Mucosa of stomach (tissue), 1 donor: ENCODE data around the gene TPRA1.
A peak's percentile ranks its signal among the peaks of the same experiment; 100 is the strongest.

Experiments used
- H3K27me3 ChIP-seq: one replicate; pipeline ENCODE4 v1.7.0; 2013; ENCODE audit warnings: mild to moderate bottlenecking, low read length; ENCODE audit not compliant: control insufficient read depth, insufficient read depth
- H3K36me3 ChIP-seq: one replicate; pipeline ENCODE4 v1.7.0; 2013; ENCODE audit warnings: low read length; ENCODE audit not compliant: control insufficient read depth, insufficient read depth
- H3K4me1 ChIP-seq: one replicate; pipeline ENCODE4 v1.7.0; 2013; ENCODE audit warnings: mild to moderate bottlenecking, low read length; ENCODE audit not compliant: control insufficient read depth, insufficient read depth
- H3K4me3 ChIP-seq: one replicate; pipeline ENCODE4 v1.7.0; 2013; ENCODE audit warnings: low read length
- H3K9ac ChIP-seq: one replicate; pipeline ENCODE4 v1.7.0; 2013; ENCODE audit warnings: mild to moderate bottlenecking, low read length, moderate library complexity
- H3K9me3 ChIP-seq: one replicate; pipeline ENCODE4 v1.7.0; 2013; ENCODE audit warnings: mild to moderate bottlenecking, low read length, moderate library complexity; ENCODE audit not compliant: control insufficient read depth
- donor health status: Pancreatic carcinoma.

The TPRA1 gene

DNA sequence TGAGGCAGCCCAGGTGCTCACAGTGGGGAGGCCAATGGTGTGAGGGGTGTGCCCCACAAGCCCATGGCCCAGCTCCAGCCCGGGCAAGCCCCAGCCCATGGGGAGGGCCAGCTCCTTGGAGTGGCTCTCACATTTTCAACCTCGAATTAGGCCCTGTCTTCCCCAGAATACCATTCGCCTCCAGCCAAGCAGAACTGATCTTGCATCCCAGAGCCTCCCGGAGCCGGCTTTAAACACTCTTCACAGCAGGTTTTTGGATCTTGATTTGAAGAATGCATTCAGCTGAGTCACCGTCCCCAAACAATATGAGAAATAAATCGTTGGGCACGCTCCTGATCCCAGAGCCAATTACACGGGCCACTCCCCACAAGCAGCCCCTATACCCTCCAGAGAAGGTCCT is 23.7 kb downstream of the TPRA1 start:
- Histone ChIP-seq H3K4me3 (no peak overlapping the region), H3K4me1 (no peaks in the 10 kb centered on the region), H3K27me3 (no peaks in the 10 kb centered on the region), H3K9me3 (no peaks in the 10 kb centered on the region), H3K9ac (no peak overlapping the region), H3K36me3 (no peaks in the 10 kb centered on the region)

DNA sequence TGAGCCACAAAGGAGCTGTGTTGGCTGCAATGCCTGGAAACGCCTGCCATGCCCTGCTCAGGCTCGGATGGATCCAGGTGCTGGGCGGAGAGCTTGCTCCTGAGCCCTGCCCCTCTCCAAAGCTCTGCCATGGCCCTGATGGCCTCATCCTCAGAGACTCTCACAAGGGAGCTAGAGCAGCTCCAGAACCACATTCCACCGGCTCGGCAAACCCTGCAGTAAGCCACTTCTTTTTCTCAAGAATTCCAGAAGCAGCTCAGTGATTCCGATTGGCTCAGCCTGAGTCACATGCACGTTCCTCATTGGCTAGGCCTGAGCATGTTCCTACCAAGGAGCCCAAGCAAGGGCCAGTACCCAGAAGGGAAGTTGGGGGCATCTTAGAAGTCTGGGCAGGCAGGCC is 24.8 kb downstream of the TPRA1 start:
- Histone ChIP-seq H3K9me3 (no peaks in the 10 kb centered on the region), H3K27me3 (no peaks in the 10 kb centered on the region), H3K9ac (no peak overlapping the region), H3K4me1 (no peaks in the 10 kb centered on the region), H3K36me3 (no peaks in the 10 kb centered on the region), H3K4me3 (no peak overlapping the region)

DNA sequence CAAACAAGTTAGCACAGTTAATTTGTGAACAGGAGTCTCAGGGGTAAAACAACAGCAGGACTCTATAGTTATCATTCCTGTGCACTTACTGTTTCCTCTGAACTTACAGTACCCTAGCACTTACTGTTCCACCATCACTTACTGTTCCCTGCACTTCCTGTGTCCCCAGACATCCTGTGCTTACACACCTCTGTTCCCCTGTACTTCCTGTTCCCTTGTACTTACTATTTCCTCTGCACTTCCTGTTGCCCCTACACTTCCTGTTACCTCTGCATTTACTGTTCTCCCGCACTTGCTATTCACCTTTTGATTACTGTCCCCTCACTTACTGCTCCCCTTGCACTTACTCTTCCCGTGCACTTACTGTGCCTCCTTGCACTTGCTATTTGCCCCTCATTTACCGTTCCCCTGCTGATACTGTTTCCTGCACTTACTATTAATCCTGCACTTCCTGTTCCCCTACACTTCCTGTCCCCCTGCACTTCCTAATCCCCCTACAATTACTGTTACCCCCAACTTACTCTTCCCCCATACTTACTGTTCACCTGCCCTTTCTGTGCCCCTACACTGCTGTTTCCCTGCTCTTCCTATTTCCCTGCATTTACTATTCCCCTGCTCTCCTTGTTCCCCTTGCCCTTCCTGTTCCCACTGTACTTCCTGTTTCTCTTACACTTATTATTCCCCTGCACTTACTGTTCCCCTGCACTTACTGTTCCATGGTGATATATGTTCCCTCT is 30.3 kb downstream of the TPRA1 start:
- no peaks in the 10 kb centered on the region for H3K4me1 ChIP-seq
- no peak overlapping the region for H3K9ac ChIP-seq
- no peaks in the 10 kb centered on the region for H3K27me3 ChIP-seq
- H3K4me3 ChIP-seq, result no peak overlapping the region
- no peaks in the 10 kb centered on the region for H3K9me3 ChIP-seq
- no peaks in the 10 kb centered on the region for H3K36me3 ChIP-seq

DNA sequence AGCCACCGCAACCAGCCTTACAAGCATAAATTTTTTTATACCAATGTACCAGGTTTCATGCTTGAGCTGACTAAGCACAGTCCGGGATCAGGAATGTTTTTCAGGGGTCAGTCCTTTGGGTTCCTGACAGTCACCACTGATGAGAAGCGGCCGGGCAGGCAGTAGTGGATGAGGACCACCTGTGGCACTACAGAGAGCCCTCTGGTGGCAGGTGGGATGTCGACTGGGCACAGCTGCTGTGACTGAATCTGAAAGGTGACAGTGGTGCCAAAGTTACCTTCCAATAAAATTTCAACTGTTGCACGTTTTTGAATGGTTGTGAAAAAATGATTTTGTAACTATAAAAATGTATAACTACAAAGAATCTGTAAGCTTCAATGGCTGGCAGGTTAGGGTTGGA is 34.0 kb downstream of the TPRA1 start:
- H3K4me3 ChIP-seq, result no peak overlapping the region
- H3K27me3 ChIP-seq, result no peaks in the 10 kb centered on the region
- H3K36me3 ChIP-seq, result no peaks in the 10 kb centered on the region
- H3K9me3 ChIP-seq, result no peaks in the 10 kb centered on the region
- no peak overlapping the region for H3K9ac ChIP-seq
- no peaks in the 10 kb centered on the region for H3K4me1 ChIP-seq

DNA sequence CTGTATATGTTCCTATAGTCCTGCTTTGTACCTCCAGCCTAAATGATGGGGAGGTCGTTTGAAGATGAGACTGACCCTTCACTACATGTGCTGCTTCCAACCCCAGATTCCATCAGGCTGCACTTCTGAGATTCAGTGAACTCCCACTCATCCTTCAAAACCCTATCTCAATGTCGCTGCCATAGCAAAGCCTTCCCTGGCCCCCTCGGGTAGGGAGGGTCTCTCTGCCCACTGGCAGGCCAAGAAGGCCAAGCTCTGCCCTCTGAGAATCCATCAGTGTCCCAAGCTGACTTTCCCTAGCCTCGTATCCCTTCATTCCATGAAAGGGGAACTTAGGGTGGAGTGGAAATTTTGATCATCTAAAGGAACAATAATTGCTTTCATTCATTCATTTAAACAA is 35.4 kb downstream of the TPRA1 start:
- Histone ChIP-seq H3K9ac (no peak overlapping the region), H3K4me1 (no peaks in the 10 kb centered on the region), H3K27me3 (no peaks in the 10 kb centered on the region), H3K4me3 (no peak overlapping the region), H3K9me3 (no peaks in the 10 kb centered on the region), H3K36me3 (no peaks in the 10 kb centered on the region)

DNA sequence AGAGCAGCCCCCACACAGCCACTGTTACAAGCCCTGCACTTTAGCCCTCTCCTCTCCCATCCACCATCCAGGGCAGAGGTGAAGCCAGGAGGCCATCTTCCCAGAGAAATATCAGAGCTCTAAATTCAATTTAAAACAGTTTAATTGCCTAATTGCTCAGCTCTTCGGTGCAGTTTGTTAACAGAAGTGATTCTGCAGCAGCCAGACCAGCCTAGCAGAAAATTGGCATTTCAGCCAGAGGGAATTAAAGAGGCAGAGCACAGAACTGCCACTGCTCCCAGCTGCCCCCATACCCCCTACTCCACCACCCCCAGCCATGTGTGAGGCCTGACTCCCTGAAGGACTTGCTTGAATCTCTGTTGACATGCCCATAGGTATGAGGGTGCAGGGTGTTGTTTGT is 38.5 kb downstream of the TPRA1 start:
- Histone ChIP-seq H3K9me3 (no peaks in the 10 kb centered on the region), H3K4me3 (no peak overlapping the region), H3K4me1 (peaks cover 16% of the 10 kb centered on the region), H3K36me3 (no peaks in the 10 kb centered on the region), H3K27me3 (no peaks in the 10 kb centered on the region), H3K9ac (no peak overlapping the region)

DNA sequence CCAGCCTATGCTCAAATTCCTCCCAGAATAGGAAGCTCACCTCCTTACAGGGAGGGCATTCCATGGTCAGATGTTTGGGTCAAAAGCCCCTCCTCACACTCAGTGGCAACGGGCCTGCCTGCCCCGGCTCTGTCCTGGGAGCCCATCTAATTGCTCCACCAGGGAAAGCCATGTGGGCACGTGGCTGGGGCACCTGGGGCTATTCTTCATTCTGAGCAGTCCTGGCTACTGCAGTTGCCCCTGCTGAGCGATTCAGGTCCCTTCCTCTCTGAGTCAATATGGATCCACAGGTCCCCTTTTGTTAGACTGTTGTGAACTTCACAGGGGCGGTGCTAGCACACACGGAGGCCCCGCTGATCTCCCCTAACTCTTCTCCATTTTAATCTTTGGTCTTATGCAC is 39.4 kb downstream of the TPRA1 start:
- H3K9me3 ChIP-seq, result no peaks in the 10 kb centered on the region
- no peak overlapping the region for H3K9ac ChIP-seq
- no peaks in the 10 kb centered on the region for H3K27me3 ChIP-seq
- H3K4me3 ChIP-seq, result no peak overlapping the region
- peaks cover 22% of the 10 kb centered on the region for H3K4me1 ChIP-seq
- H3K36me3 ChIP-seq, result no peaks in the 10 kb centered on the region

DNA sequence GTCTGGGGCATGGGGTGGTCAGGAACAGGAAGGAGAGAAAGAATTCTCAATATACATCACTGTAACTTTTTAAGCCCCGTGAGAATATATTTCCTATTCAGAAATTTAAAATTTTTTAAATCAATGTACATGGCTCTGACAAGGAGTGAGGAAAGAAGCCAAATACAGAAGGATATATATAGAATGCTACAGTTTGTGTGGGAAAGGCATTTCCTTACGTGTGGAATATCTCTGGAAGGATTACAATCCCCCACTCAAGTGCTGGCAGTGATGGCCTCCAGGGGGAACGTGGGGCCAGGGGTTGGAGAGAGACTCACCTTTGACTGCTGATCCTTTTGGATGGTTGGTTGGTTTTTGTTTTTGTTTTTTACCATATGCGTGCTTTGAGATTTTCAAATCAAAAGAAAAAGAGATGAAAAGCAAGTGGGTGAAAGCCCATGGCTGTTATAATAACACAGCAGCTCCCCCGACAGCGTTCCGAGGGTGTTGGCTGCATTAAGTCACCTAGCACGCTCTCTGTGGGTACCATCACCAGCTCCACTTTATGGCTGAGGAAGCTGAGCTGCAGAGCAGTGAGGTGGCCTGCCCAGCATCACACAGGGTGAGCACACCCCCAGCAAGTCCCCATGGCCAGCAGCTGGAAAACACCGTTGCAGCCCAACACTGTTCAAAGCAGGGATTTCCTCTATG is 39.9 kb downstream of the TPRA1 start:
- Histone ChIP-seq H3K4me3 (no peak overlapping the region), H3K36me3 (no peaks in the 10 kb centered on the region), H3K4me1 (peaks cover 22% of the 10 kb centered on the region), H3K9ac (no peak overlapping the region), H3K27me3 (no peaks in the 10 kb centered on the region), H3K9me3 (no peaks in the 10 kb centered on the region)

DNA sequence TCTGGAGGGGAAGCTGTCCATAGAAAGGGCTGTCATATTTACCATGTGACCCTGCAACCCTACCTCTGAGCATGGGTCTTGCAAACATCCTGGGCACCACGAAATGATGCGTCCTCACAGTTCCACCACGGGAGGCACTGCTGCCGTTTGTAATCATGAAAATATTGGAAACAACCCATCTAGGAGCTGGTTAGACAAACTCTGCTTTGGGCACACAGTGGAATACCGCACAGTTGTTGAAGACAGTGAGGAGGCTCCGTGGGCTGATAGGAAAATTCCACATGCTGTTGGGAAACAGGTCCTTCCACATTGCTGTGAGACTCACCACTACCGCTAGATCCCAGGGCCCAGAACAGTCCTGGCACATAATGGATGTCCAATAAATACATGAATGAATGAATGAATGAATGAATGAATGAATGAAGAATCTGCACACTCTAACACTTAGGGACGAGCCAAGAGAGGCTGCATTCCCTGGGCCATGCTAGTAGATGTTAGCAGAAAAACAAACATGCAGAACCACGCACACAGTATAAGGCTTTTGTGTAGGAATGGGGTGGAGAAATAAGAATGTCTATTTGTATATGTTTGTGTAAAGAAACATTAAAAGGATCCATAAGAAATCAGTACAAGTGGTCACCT is 40.6 kb downstream of the TPRA1 start:
- Histone ChIP-seq H3K9me3 (no peaks in the 10 kb centered on the region), H3K4me3 (no peak overlapping the region), H3K9ac (no peak overlapping the region), H3K4me1 (peaks cover 23% of the 10 kb centered on the region), H3K27me3 (no peaks in the 10 kb centered on the region), H3K36me3 (no peaks in the 10 kb centered on the region)

DNA sequence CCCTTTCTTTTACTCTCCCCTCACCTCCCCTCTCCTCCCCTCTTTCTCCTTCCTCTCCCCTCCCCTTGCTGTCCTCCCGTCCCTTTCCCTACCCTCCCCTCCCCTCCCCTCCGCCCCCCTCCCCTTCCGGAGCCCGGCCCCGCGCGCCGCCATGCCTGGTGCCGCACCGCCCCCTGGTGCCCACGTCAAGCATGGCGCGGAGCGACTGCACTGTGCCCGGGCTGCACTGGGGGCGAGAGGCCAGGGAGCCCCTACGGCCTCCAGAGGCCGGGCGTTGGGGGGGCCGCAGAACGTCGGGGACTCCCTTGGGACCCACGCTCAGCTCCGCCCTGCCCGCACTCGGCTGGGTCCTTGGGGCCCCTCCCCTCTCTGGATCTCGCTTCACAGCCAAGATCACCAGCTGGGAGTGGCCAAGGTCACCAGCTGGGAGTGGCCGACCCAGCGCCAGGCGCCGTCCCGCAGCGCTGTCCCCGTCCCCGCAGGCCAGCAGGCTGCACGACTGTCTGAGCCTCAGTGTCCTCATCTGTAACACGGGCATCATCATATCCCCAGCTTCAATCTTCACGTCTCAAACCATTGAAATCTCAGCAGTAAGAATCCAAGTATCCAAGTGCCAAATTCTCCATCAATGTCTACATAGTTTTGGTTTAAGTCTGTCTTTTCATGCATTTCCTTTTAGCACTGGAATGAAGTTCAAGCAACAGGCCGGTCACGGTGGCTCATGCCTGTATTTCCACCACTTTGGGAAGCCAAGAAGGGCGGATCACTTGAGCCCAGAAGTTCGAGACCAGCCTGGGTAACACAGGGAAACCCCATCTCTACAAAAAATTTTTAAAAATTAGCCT is 42.5 kb downstream of the TPRA1 start:
- Histone ChIP-seq H3K36me3 (no peaks in the 10 kb centered on the region), H3K27me3 (no peaks in the 10 kb centered on the region), H3K9ac (peak overlapping the region; percentile 58), H3K4me1 (peaks cover 43% of the 10 kb centered on the region), H3K9me3 (no peaks in the 10 kb centered on the region), H3K4me3 (peak overlapping the region; percentile 43)

DNA sequence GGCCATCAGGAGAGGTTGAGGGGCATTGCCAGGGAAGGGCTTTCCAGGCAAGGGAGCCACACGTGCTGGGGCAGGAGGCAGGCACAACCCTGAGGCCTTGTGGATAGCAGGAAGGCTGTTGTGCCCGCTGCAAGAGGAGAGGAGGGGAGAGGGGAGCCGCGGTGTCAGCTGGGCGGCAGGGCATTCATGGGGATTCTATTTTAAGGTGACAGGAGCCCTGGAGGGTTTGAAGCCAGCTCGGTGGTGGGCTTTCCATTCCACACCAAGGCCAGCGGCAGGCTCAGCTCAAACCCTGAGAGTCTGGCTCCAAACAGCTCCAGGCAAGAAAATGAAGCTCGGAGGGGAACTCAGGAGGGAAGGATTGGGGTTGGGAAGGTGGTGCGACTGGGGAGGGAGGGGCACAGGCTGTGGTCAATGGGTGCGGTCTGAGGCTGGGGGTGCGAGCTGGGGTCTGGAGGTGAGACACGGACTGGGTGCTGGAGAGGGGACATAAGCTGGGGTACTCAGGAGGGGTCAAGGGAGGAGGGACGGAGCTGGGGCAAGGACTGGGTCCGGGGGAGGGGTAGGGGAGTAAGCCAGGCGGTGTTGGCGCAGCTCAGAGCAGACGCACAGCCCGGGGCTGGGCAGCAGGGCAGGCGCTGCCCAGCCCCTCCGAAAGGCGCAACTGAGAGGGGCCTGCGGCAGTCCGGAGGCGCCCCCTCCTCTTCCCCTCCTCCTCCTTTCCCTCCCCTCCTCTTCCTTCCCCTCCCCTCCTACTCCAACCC is 43.4 kb downstream of the TPRA1 start:
- Histone ChIP-seq H3K36me3 (no peaks in the 10 kb centered on the region), H3K9ac (peak overlapping the region; percentile 58), H3K9me3 (no peaks in the 10 kb centered on the region), H3K4me3 (no peak overlapping the region), H3K27me3 (no peaks in the 10 kb centered on the region), H3K4me1 (peaks cover 48% of the 10 kb centered on the region)
